Suprapubic skin (tissue), 3 donors: ENCODE results near the gene C1D.

Source experiments
- EP300 ChIP-seq: sonication (generic); formaldehyde crosslinking; IDR thresholded peaks from one replicate; pipeline ENCODE4 v1.6.1; 2017; ENCODE audit warnings: antibody characterized with exemption
- POLR2A ChIP-seq, 2 donors: fragments of 450-650 bp; IDR thresholded peaks; one replicate each; pipeline ENCODE4 v1.6.1; 2017; ENCODE audit warnings: antibody characterized with exemption in 2 of 2, mild to moderate bottlenecking in 2 of 2, moderate library complexity in 2 of 2
- TF ChIP-seq, protein P1 (sequence below), 2 donors: fragments of 200-600 bp in 1 of 2; fragments of 450-650 bp in 1 of 2; sonication (generic) in 1 of 2; IDR thresholded peaks; one replicate each; pipeline ENCODE4 v1.5.1; 2016 to 2019; ENCODE audit warnings: antibody characterized with exemption in 2 of 2, mild to moderate bottlenecking in 1 of 2, moderate library complexity in 1 of 2

DNA sequence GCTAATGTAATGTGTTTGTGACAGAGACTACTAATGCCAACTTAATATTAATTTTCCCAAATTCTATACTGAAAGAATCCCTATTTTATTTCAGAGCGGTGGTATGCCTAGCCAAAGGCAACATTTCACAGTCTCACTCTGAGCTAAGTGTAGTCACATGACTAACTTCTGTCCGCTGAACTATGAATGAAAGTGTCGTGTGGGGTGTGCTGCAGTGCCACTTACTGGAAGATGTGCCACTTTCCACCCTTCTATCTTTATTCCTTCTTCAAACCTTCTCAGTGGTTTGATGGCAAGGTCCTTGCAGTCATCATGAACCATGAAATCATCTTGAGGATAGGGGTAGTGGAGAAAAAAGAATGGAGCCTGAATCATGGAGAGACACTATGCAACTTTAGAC lies 47.3 kb upstream of the C1D start:
- TF ChIP-seq, protein P1, sequence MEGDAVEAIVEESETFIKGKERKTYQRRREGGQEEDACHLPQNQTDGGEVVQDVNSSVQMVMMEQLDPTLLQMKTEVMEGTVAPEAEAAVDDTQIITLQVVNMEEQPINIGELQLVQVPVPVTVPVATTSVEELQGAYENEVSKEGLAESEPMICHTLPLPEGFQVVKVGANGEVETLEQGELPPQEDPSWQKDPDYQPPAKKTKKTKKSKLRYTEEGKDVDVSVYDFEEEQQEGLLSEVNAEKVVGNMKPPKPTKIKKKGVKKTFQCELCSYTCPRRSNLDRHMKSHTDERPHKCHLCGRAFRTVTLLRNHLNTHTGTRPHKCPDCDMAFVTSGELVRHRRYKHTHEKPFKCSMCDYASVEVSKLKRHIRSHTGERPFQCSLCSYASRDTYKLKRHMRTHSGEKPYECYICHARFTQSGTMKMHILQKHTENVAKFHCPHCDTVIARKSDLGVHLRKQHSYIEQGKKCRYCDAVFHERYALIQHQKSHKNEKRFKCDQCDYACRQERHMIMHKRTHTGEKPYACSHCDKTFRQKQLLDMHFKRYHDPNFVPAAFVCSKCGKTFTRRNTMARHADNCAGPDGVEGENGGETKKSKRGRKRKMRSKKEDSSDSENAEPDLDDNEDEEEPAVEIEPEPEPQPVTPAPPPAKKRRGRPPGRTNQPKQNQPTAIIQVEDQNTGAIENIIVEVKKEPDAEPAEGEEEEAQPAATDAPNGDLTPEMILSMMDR (IDR thresholded peaks at IDR 0.05) = no peak
- TF ChIP-seq POLR2A (IDR thresholded peaks at IDR 0.05) (no peak), EP300 (no peak)
